CD14-positive monocyte (primary cell): Measurements from ENCODE around the gene CST4. TPM values are rescaled to one million over a fixed set of nuclear protein-coding genes. Genes with fewer than 3 reads are reported as not detected.
"Not testable (repeated sequence)": the region's sequence is repeated elsewhere in the genome, so short reads cannot be mapped to it uniquely, and the experiment has no call there.

Experiments used
- DNase-seq, 3 donors: peaks; one replicate each; pipeline ENCODE4 v3.0.0-alpha.2; 2011 to 2022
- H2AFZ ChIP-seq: 2 replicates; pipeline ENCODE4 v1.6.0; 2012; ENCODE audit warnings: mild to moderate bottlenecking, low read depth, low read length, inconsistent platforms; ENCODE audit not compliant: insufficient read depth, poor library complexity, severe bottlenecking
- H3K27ac ChIP-seq, 2 donors: 1 replicate in 1 of 2; 2 replicates in 1 of 2; pipeline ENCODE4 v1.5.1; 2012 to 2013; ENCODE audit warnings: low read length in 2 of 2, control low read depth in 1 of 2, inconsistent platforms in 1 of 2, low read depth in 1 of 2, mild to moderate bottlenecking in 1 of 2
- H3K27me3 ChIP-seq, 2 donors: one replicate each; pipeline versions ENCODE4 v1.6.0 to v1.6.1; 2011 to 2013; ENCODE audit warnings: low read length in 2 of 2; ENCODE audit not compliant: control insufficient read depth in 2 of 2, insufficient read depth in 2 of 2
- H3K36me3 ChIP-seq, 2 donors: replicated peaks in 1 of 2; 1 replicate in 1 of 2; 2 replicates in 1 of 2; pipeline versions ENCODE4 v1.5.1 to v1.6.1; 2012 to 2013; ENCODE audit warnings: low read length in 2 of 2, control low read depth in 1 of 2, inconsistent platforms in 1 of 2, mild to moderate bottlenecking in 1 of 2; ENCODE audit not compliant: insufficient read depth in 2 of 2, control insufficient read depth in 1 of 2
- H3K4me1 ChIP-seq, 2 donors: 1 replicate in 1 of 2; 2 replicates in 1 of 2; pipeline versions ENCODE4 v1.5.1 to v1.6.1; 2012 to 2013; ENCODE audit warnings: low read length in 2 of 2, control low read depth in 1 of 2, inconsistent platforms in 1 of 2, mild to moderate bottlenecking in 1 of 2, moderate library complexity in 1 of 2; ENCODE audit not compliant: insufficient read depth in 2 of 2, control insufficient read depth in 1 of 2
- H3K4me2 ChIP-seq: replicated peaks from 2 replicates; pipeline ENCODE3; 2012; ENCODE audit warnings: low read length, moderate library complexity, mild to moderate bottlenecking; ENCODE audit not compliant: poor library complexity, severe bottlenecking; ENCODE audit errors: extremely low read depth
- H3K4me3 ChIP-seq, 3 experiments: fragments of 200-600 bp in 1 of 3; sonication (generic) in 1 of 3; replicated peaks in 1 of 3; 1 replicate in 2 of 3; 2 replicates in 1 of 3; pipeline ENCODE4 v1.5.1; 2011 to 2013; ENCODE audit warnings: low read length in 3 of 3, mild to moderate bottlenecking in 3 of 3, control low read depth in 2 of 3, low read depth in 2 of 3, inconsistent platforms in 1 of 3, moderate library complexity in 1 of 3
- H3K79me2 ChIP-seq: 2 replicates; pipeline ENCODE4 v1.6.0; 2012; ENCODE audit warnings: mild to moderate bottlenecking, control low read depth, inconsistent platforms, low read length, moderate library complexity; ENCODE audit not compliant: insufficient read depth
- H3K9ac ChIP-seq: 2 replicates; pipeline ENCODE4 v1.6.0; 2017; ENCODE audit warnings: low read length, mild to moderate bottlenecking; ENCODE audit not compliant: insufficient read depth, poor library complexity, severe bottlenecking
- H3K9me3 ChIP-seq, 2 donors: replicated peaks in 1 of 2; 1 replicate in 1 of 2; 2 replicates in 1 of 2; pipeline versions ENCODE4 v1.5.1 to v1.6.1; 2012 to 2013; ENCODE audit warnings: low read length in 2 of 2, control low read depth in 1 of 2; ENCODE audit not compliant: control insufficient read depth in 1 of 2, insufficient read depth in 1 of 2
- H4K20me1 ChIP-seq: 2 replicates; pipeline ENCODE4 v1.6.0; 2012; ENCODE audit warnings: mild to moderate bottlenecking, low read length, control low read depth, moderate library complexity; ENCODE audit not compliant: insufficient read depth
- H3K27ac Mint-ChIP-seq, 7 donors: one replicate each; pipeline ENCODE4 v1.8.0; 2020; ENCODE audit warnings: mild to moderate bottlenecking in 7 of 7, mixed read lengths in 7 of 7, moderate library complexity in 6 of 7, inconsistent platforms in 2 of 7
- H3K27me3 Mint-ChIP-seq, 3 donors: one replicate each; pipeline ENCODE4 v1.8.0; 2021 to 2022; ENCODE audit warnings: low read depth in 3 of 3, mild to moderate bottlenecking in 3 of 3, mixed read lengths in 3 of 3, moderate library complexity in 3 of 3, inconsistent platforms in 1 of 3
- H3K36me3 Mint-ChIP-seq, 2 donors: one replicate each; pipeline ENCODE4 v1.8.0; 2020; ENCODE audit warnings: mixed read lengths in 2 of 2, inconsistent platforms in 1 of 2, mild to moderate bottlenecking in 1 of 2
- H3K4me1 Mint-ChIP-seq: one replicate; pipeline ENCODE4 v1.8.0; 2020; ENCODE audit warnings: mild to moderate bottlenecking, mixed read lengths
- H3K4me3 Mint-ChIP-seq, 2 donors: one replicate each; pipeline ENCODE4 v1.8.0; 2020; ENCODE audit warnings: mild to moderate bottlenecking in 2 of 2, mixed read lengths in 2 of 2, moderate library complexity in 1 of 2
- H3K9me3 Mint-ChIP-seq, 7 donors: one replicate each; pipeline ENCODE4 v1.8.0; 2020 to 2022; ENCODE audit warnings: mixed read lengths in 7 of 7, mild to moderate bottlenecking in 6 of 7, moderate library complexity in 6 of 7, inconsistent platforms in 2 of 7
- WGBS: methylation state at CpG from one replicate; pipeline ENCODE4 v1.1.5; 2013; ENCODE audit warnings: missing lambda C conversion rate; ENCODE audit not compliant: insufficient coverage; 5-methylcytosine and 5-hydroxymethylcytosine counted together
- intact Hi-C, 2 donors: fragments of 100-400 bp; cut with micrococcal nuclease; formaldehyde crosslinking; loops; one replicate each; pipeline versions ENCODE4 v1.15.0 to v1.15.1; 2023
- polyA plus RNA-seq, 3 donors: library from polyadenylated mRNA; depleted of rRNA in 1 of 3; unstranded in 2 of 3; stranded (reverse) in 1 of 3; fragments of 300-500 nt in 2 of 3; fragments of >200 nt in 1 of 3; fragmentation: Illumina TruSeq in 2 of 3; gene quantifications; 1 replicate in 2 of 3; 2 replicates in 1 of 3; pipeline ENCODE4 v1.2.3, GENCODE V29; 2012 to 2021
- TF ChIP-seq, protein P1 (sequence below): fragments of 200-600 bp; IDR thresholded peaks from one replicate; pipeline ENCODE4 v1.8.0; 2022; ENCODE audit warnings: antibody characterized with exemption, mild to moderate bottlenecking

The CST4 gene
- polyA plus RNA-seq, 3 donors, result not detected

DNA sequence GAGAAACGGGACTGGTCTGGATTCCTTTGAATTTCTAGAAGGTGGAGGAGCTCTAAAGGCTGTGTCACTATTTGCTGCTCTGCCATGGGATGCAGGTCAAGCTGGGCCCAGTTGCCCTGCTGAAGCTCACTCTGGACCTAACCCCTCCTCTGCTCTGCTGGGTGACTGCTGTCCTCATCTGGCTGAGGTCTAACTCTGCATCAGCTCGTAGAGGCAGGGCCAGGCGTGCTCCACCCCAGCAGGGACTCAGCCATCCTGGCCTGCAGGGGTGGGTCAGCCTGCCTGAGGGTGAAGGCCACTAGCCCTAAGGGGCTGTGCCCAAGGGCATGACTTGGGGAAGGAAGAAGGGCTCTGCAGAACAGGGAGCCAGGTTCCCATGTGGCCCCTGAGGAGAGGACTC lies 852 bp downstream of the CST4 start:
- no peak overlapping the region for H3K4me3 Mint-ChIP-seq
- H3K9me3 Mint-ChIP-seq, result no peaks in the 10 kb centered on the region
- H3K36me3 Mint-ChIP-seq, result no peaks in the 10 kb centered on the region
- Histone ChIP-seq H3K9me3 (no peaks in the 10 kb centered on the region), H2AFZ (no peak overlapping the region), H3K27ac (no peak overlapping the region), H3K27me3 (no peaks in the 10 kb centered on the region), H3K4me1 (no peaks in the 10 kb centered on the region), H3K9ac (no peak overlapping the region), H3K36me3 (no peaks in the 10 kb centered on the region), H3K4me2 (no peak overlapping the region), H4K20me1 (no peaks in the 10 kb centered on the region), H3K79me2 (no peaks in the 10 kb centered on the region), H3K4me3 (no peak overlapping the region)
- WGBS, result 100% methylated on average over 2 of the region's 3 CpGs
- H3K27me3 Mint-ChIP-seq, result peaks cover 0 to 9% (median 4%) of the 10 kb centered on the region in 3 donors
- no peak overlapping the region for H3K27ac Mint-ChIP-seq
- TF ChIP-seq, protein P1, sequence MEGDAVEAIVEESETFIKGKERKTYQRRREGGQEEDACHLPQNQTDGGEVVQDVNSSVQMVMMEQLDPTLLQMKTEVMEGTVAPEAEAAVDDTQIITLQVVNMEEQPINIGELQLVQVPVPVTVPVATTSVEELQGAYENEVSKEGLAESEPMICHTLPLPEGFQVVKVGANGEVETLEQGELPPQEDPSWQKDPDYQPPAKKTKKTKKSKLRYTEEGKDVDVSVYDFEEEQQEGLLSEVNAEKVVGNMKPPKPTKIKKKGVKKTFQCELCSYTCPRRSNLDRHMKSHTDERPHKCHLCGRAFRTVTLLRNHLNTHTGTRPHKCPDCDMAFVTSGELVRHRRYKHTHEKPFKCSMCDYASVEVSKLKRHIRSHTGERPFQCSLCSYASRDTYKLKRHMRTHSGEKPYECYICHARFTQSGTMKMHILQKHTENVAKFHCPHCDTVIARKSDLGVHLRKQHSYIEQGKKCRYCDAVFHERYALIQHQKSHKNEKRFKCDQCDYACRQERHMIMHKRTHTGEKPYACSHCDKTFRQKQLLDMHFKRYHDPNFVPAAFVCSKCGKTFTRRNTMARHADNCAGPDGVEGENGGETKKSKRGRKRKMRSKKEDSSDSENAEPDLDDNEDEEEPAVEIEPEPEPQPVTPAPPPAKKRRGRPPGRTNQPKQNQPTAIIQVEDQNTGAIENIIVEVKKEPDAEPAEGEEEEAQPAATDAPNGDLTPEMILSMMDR, result no peak
- peaks cover 1% of the 10 kb centered on the region for H3K4me1 Mint-ChIP-seq
- intact Hi-C loops, result no loop called here
- no peak for DNase-seq

DNA sequence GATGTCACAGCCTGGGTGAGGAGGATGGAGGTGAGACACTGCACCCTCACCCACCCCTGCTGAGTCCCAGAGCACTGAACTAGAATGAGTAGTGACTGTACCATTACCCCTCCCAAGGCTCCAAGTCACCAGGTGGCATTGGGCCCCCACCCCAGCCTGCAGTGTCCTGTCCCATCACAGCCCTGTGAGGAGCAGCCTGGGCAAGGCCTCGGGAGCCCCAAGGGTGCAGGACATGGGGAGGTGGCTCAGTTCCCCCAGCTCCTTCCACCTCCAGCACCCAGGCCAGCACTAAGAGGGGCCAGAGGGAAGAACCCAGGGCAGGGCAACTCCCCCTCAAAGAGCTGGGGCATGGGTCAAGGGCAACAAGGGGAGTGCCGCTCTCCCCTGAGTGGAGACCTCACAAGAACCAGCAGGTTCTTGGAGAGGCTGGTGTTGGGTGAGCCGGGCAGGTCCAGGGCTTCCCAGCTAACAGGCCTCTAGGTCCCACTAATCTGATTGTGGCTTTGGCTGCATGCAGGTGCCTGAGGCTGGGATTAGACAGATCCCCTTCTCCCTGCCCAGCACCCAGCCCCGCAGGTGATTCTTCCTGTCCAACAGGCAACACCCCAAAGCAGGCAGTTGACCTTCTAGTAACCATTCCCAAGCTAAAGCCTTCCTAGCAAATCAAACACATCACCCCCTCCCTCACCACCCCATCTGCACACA lies 2.6 kb downstream of the CST4 start:
- H2AFZ ChIP-seq, result no peak overlapping the region
- H3K79me2 ChIP-seq, result no peaks in the 10 kb centered on the region
- no peaks in the 10 kb centered on the region for H3K4me1 ChIP-seq
- intact Hi-C loops, result no loop called here
- Mint-ChIP-seq H3K9me3 (no peaks in the 10 kb centered on the region), H3K36me3 (no peaks in the 10 kb centered on the region), H3K4me1 (no peaks in the 10 kb centered on the region), H3K27me3 (peaks cover 3 to 6% (median 4%) of the 10 kb centered on the region in 3 donors), H3K4me3 (no peak overlapping the region), H3K27ac (no peak overlapping the region)
- H3K9ac ChIP-seq, result no peak overlapping the region
- H3K27ac ChIP-seq, result no peak overlapping the region
- DNase-seq, result no peak
- H3K36me3 ChIP-seq, result no peaks in the 10 kb centered on the region
- no peaks in the 10 kb centered on the region for H4K20me1 ChIP-seq
- H3K27me3 ChIP-seq, result no peaks in the 10 kb centered on the region
- H3K9me3 ChIP-seq, result no peaks in the 10 kb centered on the region
- H3K4me3 ChIP-seq, result no peak overlapping the region
- H3K4me2 ChIP-seq, result no peak overlapping the region
- WGBS, result 100% methylated on average over 2 of the region's 4 CpGs
- TF ChIP-seq, protein P1, result no peak

DNA sequence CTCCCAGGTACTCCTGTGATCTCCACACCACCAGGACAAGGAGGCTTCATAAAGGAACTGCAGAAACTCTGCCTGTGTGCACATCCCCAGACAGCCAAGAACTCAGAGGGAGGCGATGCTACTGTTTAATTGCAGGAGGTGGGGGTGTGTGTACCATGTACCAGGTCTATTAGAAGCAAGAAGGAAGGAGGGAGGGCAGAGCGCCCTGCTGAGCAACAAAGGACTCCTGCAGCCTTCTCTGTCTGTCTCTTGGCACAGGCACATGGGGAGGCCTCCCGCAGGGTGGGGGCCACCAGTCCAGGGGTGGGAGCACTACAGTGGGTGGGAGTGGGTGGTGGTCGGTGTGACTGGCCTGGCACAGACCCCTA lies 3.3 kb downstream of the CST4 start:
- H3K9me3 ChIP-seq, H3K9me3 Mint-ChIP-seq, H3K4me3 Mint-ChIP-seq, H2AFZ ChIP-seq, H3K27me3 ChIP-seq, H3K4me1 ChIP-seq, H4K20me1 ChIP-seq, H3K27ac Mint-ChIP-seq, H3K27me3 Mint-ChIP-seq, H3K4me2 ChIP-seq, DNase-seq, intact Hi-C loops, H3K36me3 Mint-ChIP-seq, H3K4me3 ChIP-seq, H3K4me1 Mint-ChIP-seq, H3K79me2 ChIP-seq, H3K36me3 ChIP-seq, H3K9ac ChIP-seq, H3K27ac ChIP-seq: not testable (repeated sequence)
- WGBS, result 96% methylated on average over 2 of the region's 4 CpGs
